ENCODE measurements around the gene CPT1A. TPM values are rescaled to one million over a fixed set of nuclear protein-coding genes. Genes with fewer than 3 reads are reported as not detected.

Gene CPT1A
- total and polyA plus RNA-seq, 7 donors, result 12.0 to 87.8 (median 33.9) TPM

DNA sequence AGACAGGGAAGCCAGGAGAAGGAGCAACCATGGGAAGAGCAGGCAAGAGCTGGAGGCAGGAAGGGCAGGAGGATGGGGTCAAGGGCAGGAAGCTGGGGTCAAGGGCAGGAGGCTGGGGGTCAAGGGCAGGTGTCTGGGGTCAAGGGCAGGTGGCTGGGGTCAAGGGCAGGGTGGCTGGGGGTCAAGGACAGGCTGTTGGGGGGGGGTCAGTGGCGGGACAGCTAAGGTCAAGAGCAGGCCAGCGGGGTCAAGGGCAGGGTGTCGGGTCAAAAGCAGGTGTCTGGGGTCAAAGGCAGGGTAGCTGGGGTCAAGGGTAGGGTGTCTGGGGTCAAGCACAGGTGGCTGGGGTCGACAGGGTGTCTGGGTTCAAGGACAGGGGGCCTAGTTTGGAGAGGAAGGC is 24.2 kb downstream of the CPT1A start:
- TF ChIP-seq POLR2AphosphoS5 (IDR thresholded peaks at IDR 0.05) (no peak), POLR2A (IDR thresholded peaks at IDR 0.05) (no peak), EP300 (IDR thresholded peaks at IDR 0.05) (no peak)
- TF ChIP-seq, protein P1, sequence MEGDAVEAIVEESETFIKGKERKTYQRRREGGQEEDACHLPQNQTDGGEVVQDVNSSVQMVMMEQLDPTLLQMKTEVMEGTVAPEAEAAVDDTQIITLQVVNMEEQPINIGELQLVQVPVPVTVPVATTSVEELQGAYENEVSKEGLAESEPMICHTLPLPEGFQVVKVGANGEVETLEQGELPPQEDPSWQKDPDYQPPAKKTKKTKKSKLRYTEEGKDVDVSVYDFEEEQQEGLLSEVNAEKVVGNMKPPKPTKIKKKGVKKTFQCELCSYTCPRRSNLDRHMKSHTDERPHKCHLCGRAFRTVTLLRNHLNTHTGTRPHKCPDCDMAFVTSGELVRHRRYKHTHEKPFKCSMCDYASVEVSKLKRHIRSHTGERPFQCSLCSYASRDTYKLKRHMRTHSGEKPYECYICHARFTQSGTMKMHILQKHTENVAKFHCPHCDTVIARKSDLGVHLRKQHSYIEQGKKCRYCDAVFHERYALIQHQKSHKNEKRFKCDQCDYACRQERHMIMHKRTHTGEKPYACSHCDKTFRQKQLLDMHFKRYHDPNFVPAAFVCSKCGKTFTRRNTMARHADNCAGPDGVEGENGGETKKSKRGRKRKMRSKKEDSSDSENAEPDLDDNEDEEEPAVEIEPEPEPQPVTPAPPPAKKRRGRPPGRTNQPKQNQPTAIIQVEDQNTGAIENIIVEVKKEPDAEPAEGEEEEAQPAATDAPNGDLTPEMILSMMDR (IDR thresholded peaks at IDR 0.05), result no peak
- Histone ChIP-seq H3K27me3 (no peaks in the 10 kb centered on the region), H3K9me3 (no peaks in the 10 kb centered on the region), H3K27ac (no peak overlapping the region), H3K4me3 (no peak overlapping the region), H3K4me1 (peaks cover 0 to 8% (median 0%) of the 10 kb centered on the region in 4 donors), H3K36me3 (peaks cover 6 to 32% (median 12%) of the 10 kb centered on the region in 4 donors)
- intact Hi-C loops (cut with DNase I), result no loop called here
- WGBS, 2 donors, result 88 to 91% methylated on average over 4 of the region's 4 CpGs
- no peak for DNase-seq

DNA sequence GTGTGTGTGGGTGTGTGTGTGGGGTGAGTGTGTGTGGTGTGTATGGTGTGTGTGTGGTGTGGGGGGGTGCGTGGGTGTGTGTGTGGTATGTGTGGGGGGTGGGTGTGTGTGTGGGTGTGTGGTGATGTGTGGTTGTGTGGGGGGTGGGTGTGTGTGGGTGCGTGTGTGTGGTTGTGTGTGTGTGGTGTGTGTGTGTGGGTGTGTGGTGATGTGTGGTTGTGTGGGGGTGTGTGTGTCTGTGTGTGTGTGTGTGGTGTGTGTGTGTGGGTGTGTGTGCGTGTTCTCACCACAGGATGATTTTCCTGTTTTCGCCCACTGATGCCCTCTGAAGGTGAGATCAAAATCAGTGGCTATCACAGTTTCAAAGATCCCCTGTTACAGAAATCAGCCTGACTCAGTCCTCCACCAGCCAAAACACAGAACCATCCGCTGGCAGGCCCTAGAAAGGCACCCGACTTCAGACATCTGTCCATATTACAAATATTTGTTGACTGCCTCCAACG is 24.7 kb downstream of the CPT1A start:
- H3K36me3 ChIP-seq, result peaks cover 7 to 38% (median 16%) of the 10 kb centered on the region in 4 donors
- intact Hi-C loops (cut with DNase I), result no loop called here
- WGBS, 2 donors, result 65 to 67% methylated on average over 7 of the region's 7 CpGs

DNA sequence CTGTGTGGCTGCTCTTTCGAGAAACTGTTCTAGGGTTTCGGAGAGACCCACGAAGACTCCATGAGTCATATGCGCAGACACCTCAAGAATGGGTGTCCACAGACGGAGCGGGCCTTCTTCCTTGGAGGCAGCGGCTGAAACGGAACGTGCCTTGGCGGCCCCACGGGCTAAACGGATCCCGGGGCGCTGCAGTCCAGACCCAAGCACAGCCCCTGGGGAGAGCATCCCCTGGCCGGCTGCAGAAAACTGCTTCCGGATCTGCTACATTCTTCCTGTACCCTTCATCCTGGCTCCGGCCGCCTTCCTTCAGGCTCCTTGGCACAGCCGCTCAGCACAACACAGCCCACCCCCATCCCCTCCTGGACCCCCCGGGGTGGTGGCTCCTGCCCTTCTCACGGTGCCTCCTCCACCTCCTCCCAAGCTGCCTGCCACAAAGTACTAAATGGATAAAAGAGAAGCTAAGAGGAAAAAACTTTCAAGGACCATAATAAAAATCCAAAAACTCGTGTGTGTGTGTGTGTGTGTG is 25.4 kb downstream of the CPT1A start:
- H3K4me3 ChIP-seq, result no peak overlapping the region
- intact Hi-C loops (cut with DNase I), result no loop called here
- WGBS, 2 donors, result 92% methylated on average over 22 of the region's 22 CpGs
- peaks cover 0 to 8% (median 0%) of the 10 kb centered on the region in 4 donors for H3K4me1 ChIP-seq
- no peak for DNase-seq
- peaks cover 7 to 44% (median 22%) of the 10 kb centered on the region in 4 donors for H3K36me3 ChIP-seq
- no peaks in the 10 kb centered on the region for H3K9me3 ChIP-seq
- H3K27ac ChIP-seq, result no peak overlapping the region
- TF ChIP-seq POLR2AphosphoS5 (IDR thresholded peaks at IDR 0.05) (no peak), EP300 (IDR thresholded peaks at IDR 0.05) (no peak), POLR2A (IDR thresholded peaks at IDR 0.05) (no peak)
- TF ChIP-seq, protein P1 (IDR thresholded peaks at IDR 0.05), result no peak
- no peaks in the 10 kb centered on the region for H3K27me3 ChIP-seq

More for the DNA sequence above, 24.7 kb downstream of the CPT1A start:
- no peak overlapping the region for H3K27ac ChIP-seq
- DNase-seq, result no peak
- no peaks in the 10 kb centered on the region for H3K27me3 ChIP-seq
- peaks cover 0 to 8% (median 0%) of the 10 kb centered on the region in 4 donors for H3K4me1 ChIP-seq
- no peak overlapping the region for H3K4me3 ChIP-seq
- TF ChIP-seq, protein P1 (IDR thresholded peaks at IDR 0.05), result no peak
- TF ChIP-seq EP300 (IDR thresholded peaks at IDR 0.05), result no peak
- TF ChIP-seq POLR2A (IDR thresholded peaks at IDR 0.05), result no peak
- no peak for TF ChIP-seq POLR2AphosphoS5 (IDR thresholded peaks at IDR 0.05)
- no peaks in the 10 kb centered on the region for H3K9me3 ChIP-seq

DNA sequence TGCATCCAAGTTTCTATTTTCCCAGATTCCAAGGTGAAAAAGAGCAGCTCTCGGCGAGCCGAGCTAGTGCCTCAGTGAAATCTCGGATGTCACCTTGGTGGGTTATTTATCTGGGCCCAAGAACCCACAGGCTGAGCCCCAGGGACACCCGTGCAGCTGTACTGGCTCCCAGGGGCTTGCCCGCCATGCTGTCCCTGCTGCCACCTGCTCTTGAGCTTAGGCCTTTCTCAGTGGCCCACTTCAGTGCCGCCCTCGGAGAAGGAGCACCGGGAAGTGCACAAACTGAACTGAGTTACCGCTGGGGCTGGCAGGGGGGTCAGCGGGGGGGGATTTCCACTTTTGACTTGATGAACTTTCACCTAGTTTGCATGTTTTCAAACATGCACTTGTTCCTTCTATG is 27.9 kb downstream of the CPT1A start:
- intact Hi-C loops (cut with DNase I), result no loop called here
- WGBS, 2 donors, result 77 to 93% methylated on average over 11 of the region's 11 CpGs
- Histone ChIP-seq H3K4me3 (no peak overlapping the region), H3K4me1 (peaks cover 0 to 16% (median 14%) of the 10 kb centered on the region in 4 donors), H3K27ac (no peak overlapping the region), H3K9me3 (no peaks in the 10 kb centered on the region), H3K27me3 (no peaks in the 10 kb centered on the region), H3K36me3 (peaks cover 7 to 50% (median 33%) of the 10 kb centered on the region in 4 donors)
- TF ChIP-seq POLR2A (IDR thresholded peaks at IDR 0.05) (no peak), EP300 (IDR thresholded peaks at IDR 0.05) (no peak), POLR2AphosphoS5 (IDR thresholded peaks at IDR 0.05) (no peak)
- TF ChIP-seq, protein P1 (IDR thresholded peaks at IDR 0.05), result no peak
- DNase-seq, result no peak

Data from sigmoid colon (tissue), 7 donors.